MM.1S (cell line): Measurements from ENCODE around the gene ADRB1.

Experiments used
- DNase-seq: peaks from one replicate; pipeline ENCODE4 v3.0.0-alpha.2; 2015
- H2AFZ ChIP-seq: fragments of 300-600 bp; sonication (generic); 2 replicates; pipeline ENCODE4 v1.6.0; 2016; ENCODE audit warnings: antibody characterized with exemption, low read length
- H3F3A ChIP-seq: fragments of 300-600 bp; sonication (generic); 2 replicates; pipeline ENCODE4 v1.6.1; 2016; ENCODE audit warnings: mild to moderate bottlenecking, antibody characterized with exemption, low read length, moderate library complexity, mixed read lengths; ENCODE audit not compliant: insufficient read depth
- H3K27ac ChIP-seq: fragments of 300-600 bp; sonication (generic); 2 replicates; pipeline ENCODE4 v1.5.1; 2016; ENCODE audit warnings: mild to moderate bottlenecking, low read length
- H3K27me3 ChIP-seq: fragments of 300-600 bp; sonication (generic); replicated peaks from 2 replicates; pipeline ENCODE4 v1.6.0; 2016; ENCODE audit warnings: low read length; ENCODE audit not compliant: insufficient read depth
- H3K36me3 ChIP-seq: fragments of 300-600 bp; sonication (generic); replicated peaks from 2 replicates; pipeline ENCODE4 v1.6.1; 2016; ENCODE audit warnings: mild to moderate bottlenecking, low read length, mixed read lengths; ENCODE audit not compliant: insufficient read depth
- H3K4me1 ChIP-seq: fragments of 300-600 bp; sonication (generic); 2 replicates; pipeline ENCODE4 v1.6.1; 2016; ENCODE audit warnings: low read length, mixed read lengths
- H3K4me2 ChIP-seq: fragments of 300-600 bp; sonication (generic); 2 replicates; pipeline ENCODE4 v1.6.0; 2016; ENCODE audit warnings: low read depth, low read length
- H3K4me3 ChIP-seq: fragments of 300-600 bp; sonication (generic); 2 replicates; pipeline ENCODE4 v1.5.1; 2016; ENCODE audit warnings: low read length, mixed read lengths
- H3K79me2 ChIP-seq: fragments of 300-600 bp; sonication (generic); 2 replicates; pipeline ENCODE4 v1.6.1; 2016; ENCODE audit warnings: mixed run types, low read length, mixed read lengths
- H3K9ac ChIP-seq: fragments of 300-600 bp; sonication (generic); 2 replicates; pipeline ENCODE4 v1.6.1; 2016; ENCODE audit warnings: low read length, mixed read lengths
- H3K9me2 ChIP-seq: fragments of 300-600 bp; sonication (generic); replicated peaks from 2 replicates; pipeline ENCODE4 v1.6.1; 2016; ENCODE audit warnings: mild to moderate bottlenecking, low read length, mixed read lengths; ENCODE audit not compliant: insufficient read depth
- H3K9me3 ChIP-seq: fragments of 300-600 bp; sonication (generic); replicated peaks from 2 replicates; pipeline ENCODE4 v1.6.1; 2016; ENCODE audit warnings: mild to moderate bottlenecking, low read length, mixed read lengths; ENCODE audit not compliant: insufficient read depth
- H4K20me1 ChIP-seq: fragments of 300-600 bp; sonication (generic); 2 replicates; pipeline ENCODE4 v1.6.1; 2016; ENCODE audit warnings: mild to moderate bottlenecking, low read length, moderate library complexity, mixed read lengths; ENCODE audit not compliant: insufficient read depth
- EZH2 ChIP-seq: fragments of 300-600 bp; sonication (generic); optimal IDR thresholded peaks from 2 replicates; pipeline ENCODE3; 2017; ENCODE audit warnings: low read depth, mild to moderate bottlenecking, antibody characterized with exemption, low read length, mixed read lengths
- EZH2phosphoT487 ChIP-seq: fragments of 300-600 bp; sonication (generic); IDR thresholded peaks from 2 replicates; pipeline ENCODE4 v1.6.1; 2018; ENCODE audit warnings: antibody characterized with exemption, low read length
- TF ChIP-seq, protein P1 (sequence below): fragments of 300-600 bp; sonication (generic); IDR thresholded peaks from 2 replicates; pipeline ENCODE4 v1.5.1; 2016; ENCODE audit warnings: antibody characterized with exemption, low read length, mixed read lengths

Gene ADRB1

DNA sequence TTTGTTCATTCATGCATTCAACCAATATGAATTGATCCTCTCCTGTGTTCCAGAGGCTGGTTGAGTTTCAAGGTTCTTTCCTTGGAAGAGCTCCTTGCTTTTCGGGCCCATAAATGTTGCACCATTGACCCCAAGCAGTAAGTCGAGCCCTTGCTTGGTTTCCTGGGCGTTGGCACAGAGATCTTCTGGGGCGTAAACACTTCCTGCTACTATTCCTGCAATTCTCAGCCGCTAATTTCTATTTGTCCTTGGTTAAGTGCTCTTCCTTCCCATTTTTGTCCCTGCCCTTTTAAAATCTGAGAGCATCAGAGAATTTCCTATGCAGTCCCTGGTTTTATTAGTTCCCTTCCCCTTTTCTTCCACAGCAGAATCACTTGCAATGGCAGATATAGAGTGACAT is 44.1 kb upstream of the ADRB1 start:
- TF ChIP-seq, protein P1, sequence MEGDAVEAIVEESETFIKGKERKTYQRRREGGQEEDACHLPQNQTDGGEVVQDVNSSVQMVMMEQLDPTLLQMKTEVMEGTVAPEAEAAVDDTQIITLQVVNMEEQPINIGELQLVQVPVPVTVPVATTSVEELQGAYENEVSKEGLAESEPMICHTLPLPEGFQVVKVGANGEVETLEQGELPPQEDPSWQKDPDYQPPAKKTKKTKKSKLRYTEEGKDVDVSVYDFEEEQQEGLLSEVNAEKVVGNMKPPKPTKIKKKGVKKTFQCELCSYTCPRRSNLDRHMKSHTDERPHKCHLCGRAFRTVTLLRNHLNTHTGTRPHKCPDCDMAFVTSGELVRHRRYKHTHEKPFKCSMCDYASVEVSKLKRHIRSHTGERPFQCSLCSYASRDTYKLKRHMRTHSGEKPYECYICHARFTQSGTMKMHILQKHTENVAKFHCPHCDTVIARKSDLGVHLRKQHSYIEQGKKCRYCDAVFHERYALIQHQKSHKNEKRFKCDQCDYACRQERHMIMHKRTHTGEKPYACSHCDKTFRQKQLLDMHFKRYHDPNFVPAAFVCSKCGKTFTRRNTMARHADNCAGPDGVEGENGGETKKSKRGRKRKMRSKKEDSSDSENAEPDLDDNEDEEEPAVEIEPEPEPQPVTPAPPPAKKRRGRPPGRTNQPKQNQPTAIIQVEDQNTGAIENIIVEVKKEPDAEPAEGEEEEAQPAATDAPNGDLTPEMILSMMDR = no peak
- TF ChIP-seq EZH2 (no peak), EZH2phosphoT487 (no peak)
- no peaks in the 10 kb centered on the region for H3K4me1 ChIP-seq
- H3K4me3 ChIP-seq = no peak overlapping the region
- no peaks in the 10 kb centered on the region for H3F3A ChIP-seq
- no peak overlapping the region for H3K4me2 ChIP-seq
- no peak overlapping the region for H3K9ac ChIP-seq
- peaks cover 6% of the 10 kb centered on the region; the same call in 1 of the 2 replicates for H3K27me3 ChIP-seq
- H4K20me1 ChIP-seq = no peaks in the 10 kb centered on the region
- no peaks in the 10 kb centered on the region for H3K79me2 ChIP-seq
- H3K9me2 ChIP-seq = no peaks in the 10 kb centered on the region
- no peak overlapping the region for H2AFZ ChIP-seq
- H3K27ac ChIP-seq = no peak overlapping the region
- no peak for DNase-seq
- no peaks in the 10 kb centered on the region for H3K9me3 ChIP-seq
- no peaks in the 10 kb centered on the region for H3K36me3 ChIP-seq

DNA sequence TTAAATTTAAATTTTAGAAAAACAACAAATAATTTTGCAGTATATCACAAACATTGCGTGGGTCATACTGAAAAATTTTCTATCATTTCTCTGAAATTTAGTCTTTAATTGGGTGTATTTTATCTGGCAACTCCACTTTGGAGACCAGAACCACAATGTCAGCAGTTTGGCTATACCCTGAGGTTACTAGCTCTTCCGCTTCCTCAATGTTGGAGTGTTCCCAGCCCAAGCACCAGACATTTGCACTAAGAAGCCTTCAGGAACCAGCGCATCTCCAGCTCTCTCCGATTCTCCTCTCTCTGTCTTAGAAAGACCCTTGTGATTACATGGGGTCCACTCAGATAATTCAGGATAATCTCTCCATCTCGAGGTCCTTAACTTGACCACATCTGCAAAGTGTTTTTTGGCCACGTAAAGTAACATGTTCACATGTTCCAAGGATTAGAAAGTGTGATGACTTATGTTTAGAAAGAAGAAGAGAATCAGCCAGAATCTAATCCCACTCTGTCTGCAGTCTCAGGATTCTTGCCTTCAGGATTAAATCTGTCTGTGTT is 43.1 kb upstream of the ADRB1 start:
- TF ChIP-seq, protein P1 = no peak
- TF ChIP-seq EZH2phosphoT487 (no peak), EZH2 (no peak)
- no peaks in the 10 kb centered on the region for H3K4me1 ChIP-seq
- H3K9me2 ChIP-seq = no peaks in the 10 kb centered on the region
- H4K20me1 ChIP-seq = no peaks in the 10 kb centered on the region
- H3K4me3 ChIP-seq = no peak overlapping the region
- H3K9ac ChIP-seq = no peak overlapping the region
- no peak for DNase-seq
- H3K79me2 ChIP-seq = no peaks in the 10 kb centered on the region
- no peak overlapping the region for H3K4me2 ChIP-seq
- no peaks in the 10 kb centered on the region for H3K9me3 ChIP-seq
- no peaks in the 10 kb centered on the region for H3K27me3 ChIP-seq
- no peak overlapping the region for H3K27ac ChIP-seq
- H3F3A ChIP-seq = no peaks in the 10 kb centered on the region
- no peaks in the 10 kb centered on the region for H3K36me3 ChIP-seq
- H2AFZ ChIP-seq = no peak overlapping the region

DNA sequence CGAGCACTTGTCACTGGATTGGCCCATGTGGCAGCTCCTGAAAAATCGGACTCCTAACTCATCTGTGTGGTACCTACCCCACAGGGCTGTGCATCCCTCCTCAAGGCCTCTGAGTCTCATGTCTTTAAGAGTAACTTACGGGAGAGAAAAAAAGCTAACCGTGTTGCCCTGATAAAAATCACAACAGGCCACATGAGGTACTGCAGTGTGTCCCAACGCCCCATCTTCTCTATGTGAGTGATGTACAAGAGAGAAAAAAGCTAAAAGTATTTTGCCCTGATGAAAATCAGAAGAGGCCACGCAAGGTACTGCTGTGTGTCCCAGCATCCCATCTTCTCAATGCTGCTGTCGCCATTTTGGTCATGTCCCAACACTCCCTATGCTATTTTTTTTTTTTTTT is 41.2 kb upstream of the ADRB1 start:
- no peaks in the 10 kb centered on the region for H3K27me3 ChIP-seq
- TF ChIP-seq EZH2 (no peak), EZH2phosphoT487 (no peak)
- TF ChIP-seq, protein P1 = peak; percentile 6; the same call in 1 of the 2 replicates
- no peak overlapping the region for H3K27ac ChIP-seq
- no peak for DNase-seq
- no peak overlapping the region for H2AFZ ChIP-seq
- H3K9ac ChIP-seq = no peak overlapping the region
- no peaks in the 10 kb centered on the region for H3K36me3 ChIP-seq
- H3K79me2 ChIP-seq = no peaks in the 10 kb centered on the region
- no peak overlapping the region for H3K4me2 ChIP-seq
- no peaks in the 10 kb centered on the region for H4K20me1 ChIP-seq
- no peaks in the 10 kb centered on the region for H3K4me1 ChIP-seq
- no peaks in the 10 kb centered on the region for H3K9me3 ChIP-seq
- no peaks in the 10 kb centered on the region for H3F3A ChIP-seq
- no peaks in the 10 kb centered on the region for H3K9me2 ChIP-seq
- no peak overlapping the region for H3K4me3 ChIP-seq
